Measurements from ENCODE around the gene MKRN2.

Gene MKRN2

GRCh38 chr3:12585181-12585580, 28.3 kb downstream of the MKRN2 start:
- no peak for DNase-seq (ENCODE audit: extremely low read depth in 1 of 2, low read depth in 1 of 2)

DNA sequence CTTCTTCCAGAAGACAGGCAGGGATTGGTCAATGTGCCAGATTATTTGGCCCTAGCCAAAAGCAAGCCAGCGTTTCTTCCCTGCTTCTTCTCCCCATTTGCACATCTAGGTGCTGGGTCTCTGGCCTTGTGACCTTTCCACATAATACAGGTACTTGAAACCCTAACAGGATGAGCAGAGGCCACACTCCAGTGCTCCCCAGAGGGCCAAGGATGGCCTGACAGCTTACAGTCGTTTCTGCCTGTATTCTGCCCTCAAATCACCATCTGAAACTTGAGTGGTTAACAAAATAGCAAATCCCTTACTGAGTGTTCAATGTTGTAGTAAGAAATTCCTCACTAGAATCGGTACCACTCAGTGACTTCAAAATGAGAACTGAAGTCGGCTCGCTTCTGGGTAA, 29.1 kb downstream of the MKRN2 start:
- DNase-seq (ENCODE audit: extremely low read depth in 1 of 2, low read depth in 1 of 2): no peak

DNA sequence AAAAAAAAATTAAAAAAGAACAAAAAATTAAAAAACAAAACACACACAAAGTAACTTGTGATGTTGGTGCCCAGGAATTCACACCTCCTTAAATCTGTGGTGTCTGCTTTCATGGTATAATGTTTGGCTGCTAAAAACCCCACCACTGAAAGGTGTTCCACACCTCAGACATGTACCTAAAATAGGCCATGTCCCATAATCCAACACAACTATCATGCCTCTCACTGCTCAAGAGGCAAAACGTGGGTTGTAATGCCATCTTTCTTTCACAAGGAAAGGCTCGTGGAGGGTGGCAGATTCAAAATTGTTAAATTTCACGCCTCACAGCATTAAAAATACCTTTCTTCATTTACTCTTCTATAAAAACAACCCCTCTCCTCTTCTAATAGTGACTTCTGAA, 29.5 kb downstream of the MKRN2 start:
- no peak for DNase-seq (ENCODE audit: extremely low read depth in 1 of 2, low read depth in 1 of 2)

DNA sequence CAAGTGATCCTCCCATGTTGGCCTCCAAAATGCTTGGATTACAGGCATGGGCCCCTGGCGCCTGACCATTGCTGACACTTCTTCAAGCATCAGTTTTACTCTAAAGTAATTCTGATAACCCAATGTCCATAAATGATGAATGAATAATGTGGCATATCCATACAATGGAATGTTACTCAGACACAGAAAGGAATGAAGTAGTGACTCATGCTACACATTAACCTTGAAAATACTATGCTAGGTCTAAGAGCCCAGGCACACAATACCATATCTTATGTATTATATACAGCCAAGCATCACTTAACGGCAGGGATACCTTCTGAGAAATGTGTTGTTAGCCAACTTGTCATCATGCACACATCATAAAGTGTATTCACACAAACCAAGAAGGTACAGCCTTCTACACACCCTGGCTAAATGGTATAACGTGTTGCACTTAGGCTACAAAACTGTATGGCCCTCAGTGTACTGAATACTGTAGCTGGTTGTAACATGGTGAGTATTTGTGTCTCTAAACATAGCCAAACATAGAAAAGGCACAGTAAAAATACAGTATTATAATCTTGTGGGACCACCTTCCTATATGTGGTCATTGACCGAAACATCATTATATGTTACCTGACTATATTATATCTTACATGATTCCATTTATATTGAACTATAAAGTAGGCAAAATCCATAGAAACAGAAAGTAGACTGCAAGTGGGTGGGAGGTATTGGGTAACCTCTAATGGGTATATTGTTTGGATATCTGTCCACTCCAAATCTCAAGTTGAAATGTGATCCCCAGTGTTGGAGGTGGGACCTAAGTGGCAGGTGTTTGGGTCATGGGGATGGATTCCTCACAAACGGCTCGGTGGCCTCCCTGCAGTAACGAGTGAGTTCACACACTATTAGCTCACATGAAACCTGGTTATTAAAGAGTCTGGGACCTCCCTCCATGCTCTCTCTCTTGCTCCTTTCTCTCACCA, 31.4 kb downstream of the MKRN2 start:
- DNase-seq (ENCODE audit: extremely low read depth in 1 of 2, low read depth in 1 of 2): no peak

GRCh38 chr3:12590096-12590495, 33.2 kb downstream of the MKRN2 start:
- DNase-seq (ENCODE audit: extremely low read depth in 1 of 2, low read depth in 1 of 2): no peak

- DNase-seq (ENCODE audit: extremely low read depth in 1 of 2, low read depth in 1 of 2): no peak
Measured at GRCh38 chr3:12591456-12591855, 34.6 kb downstream of the MKRN2 start.

- no peak for DNase-seq (ENCODE audit: extremely low read depth in 1 of 2, low read depth in 1 of 2)
Measured at GRCh38 chr3:12591997-12592715, 35.3 kb downstream of the MKRN2 start.

DNA sequence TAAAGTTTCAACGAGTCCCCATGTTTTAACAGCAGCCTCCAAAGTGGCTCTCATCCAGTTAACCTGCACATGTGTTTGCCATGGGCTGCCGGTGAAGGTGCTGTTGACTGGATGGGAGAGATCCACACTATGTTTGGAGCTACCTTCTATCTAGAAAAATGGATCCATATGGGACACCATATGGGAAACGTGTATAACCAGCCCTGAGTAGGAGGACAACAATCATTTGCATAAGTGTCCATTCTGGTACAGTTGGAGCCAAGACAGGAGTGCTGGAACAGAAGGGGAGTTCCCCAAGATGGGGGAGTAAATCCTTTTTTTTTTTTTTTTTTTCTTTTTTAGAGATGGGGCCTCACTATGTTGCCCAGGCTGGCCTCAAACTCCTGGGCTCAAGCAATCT, 36.6 kb downstream of the MKRN2 start:
- no peak for DNase-seq (ENCODE audit: extremely low read depth in 1 of 2, low read depth in 1 of 2)

DNA sequence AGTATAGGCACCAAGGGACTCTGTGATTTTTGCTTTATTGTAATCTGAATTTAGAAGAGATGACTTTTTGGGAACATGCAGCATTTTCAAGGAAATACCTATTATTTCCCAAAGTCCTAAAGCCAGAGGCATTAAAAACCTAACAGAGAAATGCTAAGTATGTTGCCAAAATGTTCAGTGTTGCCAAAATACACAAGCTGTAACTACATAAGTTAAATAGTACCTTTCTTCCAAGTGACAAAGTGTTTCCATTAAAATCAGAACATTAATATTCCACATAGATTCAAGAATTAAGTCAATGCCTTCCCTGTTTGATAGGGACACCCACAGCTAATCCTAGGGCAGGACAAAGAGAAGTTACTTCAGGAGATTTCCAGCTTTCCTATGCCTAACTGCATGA, 42.0 kb downstream of the MKRN2 start:
- DNase-seq (ENCODE audit: extremely low read depth in 1 of 2, low read depth in 1 of 2): no peak

DNA sequence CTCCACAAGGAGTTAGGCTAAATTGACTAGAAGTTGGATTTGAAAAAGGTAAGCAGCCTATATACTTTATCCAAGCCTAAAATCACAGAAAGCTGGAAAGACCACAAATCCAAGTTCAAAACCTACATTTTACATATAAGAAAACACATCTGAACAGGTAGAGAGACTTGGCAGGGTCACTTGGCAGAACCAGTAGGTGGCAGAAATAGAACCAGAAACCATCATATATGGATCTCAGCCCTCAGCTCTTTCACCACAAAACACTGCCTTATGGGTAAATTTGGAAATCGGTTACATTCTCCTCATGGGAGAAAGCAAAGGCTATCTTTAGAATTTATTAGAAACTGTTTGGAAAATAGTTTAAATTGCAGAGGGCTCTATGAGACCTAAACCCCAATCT, 44.2 kb downstream of the MKRN2 start:
- DNase-seq (ENCODE audit: extremely low read depth in 1 of 2, low read depth in 1 of 2): no peak

- DNase-seq (ENCODE audit: extremely low read depth in 1 of 2, low read depth in 1 of 2): no peak
Measured at GRCh38 chr3:12603969-12604368, 47.1 kb downstream of the MKRN2 start.

DNA sequence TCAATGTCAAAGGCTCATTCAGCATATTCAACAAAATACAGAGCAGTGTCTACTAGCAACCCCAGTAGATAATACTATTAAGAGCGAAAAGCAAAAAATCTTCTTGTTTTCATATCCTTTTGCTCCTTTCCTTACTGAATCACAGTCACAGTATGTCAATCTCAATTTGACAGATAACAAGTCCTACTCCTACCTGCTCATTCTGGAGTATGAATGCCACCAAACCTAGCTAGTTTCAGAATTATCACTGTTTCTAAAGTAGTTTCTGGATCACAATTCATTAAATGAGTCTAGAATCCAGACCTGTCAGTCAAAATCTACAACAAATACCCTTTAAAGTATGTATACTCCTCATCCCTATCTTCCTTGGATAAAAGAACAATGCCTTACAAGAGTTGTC, 51.5 kb downstream of the MKRN2 start:
- DNase-seq (ENCODE audit: extremely low read depth in 1 of 2, low read depth in 1 of 2): no peak

- DNase-seq (ENCODE audit: extremely low read depth in 1 of 2, low read depth in 1 of 2): no peak
Measured at GRCh38 chr3:12611117-12611516, 54.2 kb downstream of the MKRN2 start.

- DNase-seq (ENCODE audit: extremely low read depth in 1 of 2, low read depth in 1 of 2): no peak
Measured at GRCh38 chr3:12612514-12613226, 55.8 kb downstream of the MKRN2 start.

- DNase-seq (ENCODE audit: extremely low read depth in 1 of 2, low read depth in 1 of 2): no peak
Measured at GRCh38 chr3:12613250-12613649, 56.4 kb downstream of the MKRN2 start.

DNA sequence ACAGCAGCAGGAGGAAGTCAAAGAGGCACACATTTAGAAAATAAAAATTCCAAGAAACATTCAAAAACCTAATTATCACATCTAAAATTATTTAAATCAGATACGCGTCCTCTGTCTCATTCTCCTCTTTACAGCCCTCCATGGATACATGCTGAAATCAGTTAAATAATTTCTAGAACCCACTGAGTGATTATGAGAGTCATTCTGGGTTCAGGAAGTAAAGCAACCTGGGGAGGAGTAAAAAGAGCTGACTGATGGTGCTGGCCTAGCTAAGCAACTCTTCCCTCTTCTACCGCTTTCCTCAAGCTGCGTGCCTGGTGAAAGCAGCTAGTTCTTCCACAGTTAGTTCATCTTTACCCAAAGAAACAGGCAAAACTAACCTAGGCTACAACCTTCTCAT, 58.4 kb downstream of the MKRN2 start:
- no peak for DNase-seq (ENCODE audit: extremely low read depth in 1 of 2, low read depth in 1 of 2)

DNA sequence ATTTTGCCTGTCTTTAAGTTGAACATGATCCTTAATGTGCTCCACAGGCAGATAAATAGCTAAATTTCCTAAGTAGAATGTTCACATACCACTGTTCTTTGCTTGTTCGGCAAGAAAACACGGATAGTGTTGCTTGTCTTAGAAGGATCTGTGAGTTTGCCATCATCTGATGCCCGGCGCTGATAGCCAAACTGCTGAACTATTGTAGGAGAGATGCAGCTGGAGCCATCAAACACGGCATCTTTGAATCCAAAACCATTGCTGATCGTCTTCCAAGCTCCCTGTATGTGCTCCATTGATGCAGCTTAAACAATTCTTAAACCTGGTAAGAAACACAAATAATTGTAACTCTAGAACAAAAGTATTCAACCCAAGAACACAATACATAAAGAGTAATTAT, 61.5 kb downstream of the MKRN2 start:
- DNase-seq (ENCODE audit: extremely low read depth in 1 of 2, low read depth in 1 of 2): no peak

- no peak for DNase-seq (ENCODE audit: extremely low read depth in 1 of 2, low read depth in 1 of 2)
Measured at GRCh38 chr3:12620305-12620704, 63.4 kb downstream of the MKRN2 start.

- no peak for DNase-seq (ENCODE audit: extremely low read depth in 1 of 2, low read depth in 1 of 2)
Measured at GRCh38 chr3:12620729-12621128, 63.8 kb downstream of the MKRN2 start.

- DNase-seq (ENCODE audit: extremely low read depth in 1 of 2, low read depth in 1 of 2): no peak
Measured at GRCh38 chr3:12622335-12622734, 65.4 kb downstream of the MKRN2 start.

GRCh38 chr3:12624056-12624455, 67.2 kb downstream of the MKRN2 start:
- DNase-seq (ENCODE audit: extremely low read depth in 1 of 2, low read depth in 1 of 2): no peak
